NK-92 treated with Interleukin-12 subunit alpha and Interleukin-12 subunit beta, amount 100 ng/mL, for 24 hours (cell line): ENCODE results near the gene CDKL1.

Experiments used
- DNase-seq: peaks from one replicate; lab custom pipeline; 2025; lab: John Stamatoyannopoulos, UW

Gene CDKL1

DNA sequence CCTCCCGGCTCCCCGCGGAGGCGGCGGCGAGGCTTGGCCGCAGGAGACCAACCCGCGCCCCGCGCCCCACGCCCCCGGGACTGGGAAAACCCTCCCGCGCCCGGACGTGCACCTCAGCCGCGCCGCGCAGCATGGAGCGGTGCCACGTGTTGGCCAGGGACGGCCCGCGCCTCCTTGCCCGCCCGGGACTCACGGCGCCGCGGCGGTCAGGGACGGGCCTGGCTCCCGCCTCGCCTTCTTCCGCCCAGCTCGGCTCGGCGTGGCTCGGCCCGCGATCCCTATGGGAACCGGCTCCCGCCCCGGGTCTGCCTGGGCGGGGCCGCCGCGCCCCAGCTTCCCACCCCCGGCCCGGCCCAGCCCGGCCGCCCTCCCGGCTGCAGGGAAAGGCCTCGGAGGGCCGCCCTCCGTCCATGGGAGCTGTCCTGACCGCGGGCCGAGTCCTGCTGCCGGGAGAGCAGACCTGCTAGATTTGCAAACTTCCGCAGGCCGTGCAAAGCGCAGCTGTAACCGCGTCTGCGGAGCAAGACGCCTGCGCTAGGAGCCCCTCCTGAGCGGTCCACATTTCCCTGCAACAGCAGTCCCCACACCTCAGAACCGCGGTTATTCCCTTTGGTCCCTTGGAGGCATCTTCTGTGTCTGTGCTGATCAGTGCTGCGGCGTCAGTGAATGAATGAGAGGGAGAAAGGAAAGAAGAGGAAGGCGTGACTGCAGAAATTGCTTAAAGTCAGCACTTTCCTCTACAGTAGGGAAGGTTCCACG is at the start of gene CDKL1:
Gene CDKL1 (minus strand): TSS at position 251 of the 759 bp plus-strand sequence. CDS start 1,013 bp downstream, outside the sequence.
- no peak for DNase-seq

DNA sequence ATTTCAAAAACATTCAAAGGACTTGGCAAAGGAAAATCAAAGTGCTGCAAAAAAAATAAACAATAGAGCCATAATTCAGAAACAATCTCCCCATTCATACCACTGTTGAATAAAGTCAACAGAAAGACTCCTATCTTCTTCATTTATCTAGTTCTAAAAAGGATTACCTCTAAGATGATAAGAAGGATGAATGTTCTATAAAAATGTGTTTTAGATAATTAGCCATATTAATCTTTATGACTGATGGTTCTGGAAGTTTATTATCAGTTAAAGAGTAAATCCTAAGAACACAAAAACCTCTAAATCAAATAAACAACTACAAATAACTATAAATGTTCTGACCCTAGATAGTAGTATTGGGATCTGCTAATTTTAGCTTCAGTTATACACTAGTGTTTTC is 37.8 kb upstream of the CDKL1 start:
- no peak for DNase-seq

DNA sequence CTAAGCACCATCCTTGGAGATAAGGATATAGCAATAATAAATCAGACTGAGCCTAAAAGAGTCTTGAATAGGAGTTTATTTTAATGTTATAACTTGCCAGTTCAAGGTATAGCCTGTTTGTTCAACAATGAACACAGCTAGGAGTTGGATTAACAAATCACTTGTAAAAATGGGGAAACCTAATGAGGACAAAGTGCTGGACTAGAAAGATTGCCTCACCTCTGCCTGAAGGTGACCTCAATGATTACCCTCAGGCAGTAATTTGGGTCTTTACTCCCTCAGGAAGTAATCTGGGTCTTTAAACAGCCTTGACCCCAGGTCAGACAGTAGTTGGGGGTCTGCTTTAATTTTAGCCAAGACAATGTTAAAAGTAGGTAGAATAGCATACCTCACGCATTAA is 35.5 kb upstream of the CDKL1 start:
- DNase-seq: no peak

DNA sequence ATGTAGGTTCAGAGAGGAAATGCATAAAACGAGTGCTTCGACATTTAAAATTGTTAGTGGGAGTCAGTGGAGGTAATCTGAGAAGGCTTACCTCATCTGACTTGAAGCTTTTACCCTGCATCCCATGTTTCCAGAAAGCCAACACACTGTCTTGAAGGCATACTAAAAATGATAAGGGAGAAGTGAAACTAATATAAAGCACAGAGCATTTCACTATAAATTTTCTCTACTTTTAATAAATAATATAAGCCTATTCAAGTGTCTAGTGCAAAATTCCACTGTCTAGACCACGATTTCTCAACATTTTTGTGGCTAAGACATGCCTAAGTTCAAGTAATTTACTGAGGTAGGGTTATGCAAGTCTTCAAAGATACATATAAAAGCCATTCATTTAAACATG is 29.1 kb upstream of the CDKL1 start:
- no peak for DNase-seq

DNA sequence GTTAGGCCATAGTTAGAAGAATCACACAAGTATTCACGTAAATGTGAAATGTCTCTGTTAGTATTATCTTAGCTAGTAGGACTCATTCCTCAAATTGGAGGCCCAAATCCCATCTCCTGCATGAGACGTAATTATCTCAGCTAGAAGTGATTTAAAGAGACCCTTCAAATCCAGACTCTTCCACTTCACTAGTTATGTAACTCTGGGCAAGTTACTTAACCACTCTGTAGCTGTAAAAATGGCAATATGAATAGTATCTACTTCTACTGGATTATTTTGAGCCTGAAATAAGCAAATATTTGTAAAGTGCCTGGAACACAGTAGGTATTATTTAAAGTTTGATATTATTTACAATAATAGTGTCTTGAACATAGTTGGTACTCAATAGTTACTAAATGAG is 28.4 kb upstream of the CDKL1 start:
- no peak for DNase-seq

DNA sequence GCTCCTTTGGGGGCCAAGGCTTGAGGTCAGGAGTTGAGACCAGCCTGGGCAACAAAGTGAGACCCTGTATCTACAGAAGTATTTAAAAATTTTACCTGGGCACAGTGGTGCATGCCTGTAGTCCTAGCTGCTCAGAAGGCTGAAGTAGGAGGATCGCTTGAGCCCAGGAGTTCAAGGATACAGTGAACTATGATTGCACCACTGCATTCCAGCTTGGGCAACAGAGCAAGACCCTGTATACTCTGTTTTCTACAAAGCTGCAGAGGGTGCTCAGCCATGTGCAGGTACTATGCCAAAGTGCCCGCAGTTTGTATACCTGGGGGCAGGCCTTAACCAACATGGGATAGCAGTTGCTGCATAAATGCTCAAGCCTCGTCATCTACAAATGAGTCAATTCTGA is 26.8 kb upstream of the CDKL1 start:
- no peak for DNase-seq

DNA sequence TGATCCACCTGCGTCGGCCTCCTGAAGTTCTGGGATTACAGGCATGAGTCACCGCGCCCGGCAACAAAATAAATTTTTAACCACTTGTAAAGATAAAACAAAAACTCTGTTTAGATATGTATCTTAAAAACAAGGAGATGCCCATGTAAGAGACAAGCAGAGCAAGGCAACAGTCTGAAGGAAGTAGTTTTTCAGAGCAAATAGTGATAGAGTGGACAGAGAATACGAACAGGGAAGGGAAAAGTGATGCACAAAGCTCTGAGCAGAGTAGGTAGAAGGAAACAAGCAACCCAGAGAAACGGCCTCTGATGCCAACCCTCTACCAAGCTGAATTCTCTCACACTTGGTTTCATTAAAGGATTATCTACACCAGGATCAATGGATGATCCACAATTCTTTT is 24.8 kb upstream of the CDKL1 start:
- no peak for DNase-seq

DNA sequence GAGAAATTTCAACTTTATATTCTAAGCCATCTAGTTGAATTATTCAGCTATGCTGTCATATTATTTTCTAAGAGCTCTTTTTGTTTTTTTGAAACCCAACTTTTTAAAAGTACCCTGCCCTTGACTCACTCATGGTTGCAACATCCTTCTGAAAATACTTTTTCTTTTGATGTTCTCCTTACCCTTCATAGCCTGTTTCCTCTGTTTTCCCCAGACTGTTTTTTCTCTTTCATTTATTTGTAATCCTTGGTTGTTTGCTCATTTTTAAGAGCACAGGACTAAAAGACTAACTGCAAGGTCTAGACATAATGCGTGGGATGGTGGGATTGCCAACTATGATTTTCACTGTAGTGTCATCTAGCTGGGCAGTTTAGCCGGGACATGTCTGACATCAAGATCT is 21.2 kb upstream of the CDKL1 start:
- no peak for DNase-seq

DNA sequence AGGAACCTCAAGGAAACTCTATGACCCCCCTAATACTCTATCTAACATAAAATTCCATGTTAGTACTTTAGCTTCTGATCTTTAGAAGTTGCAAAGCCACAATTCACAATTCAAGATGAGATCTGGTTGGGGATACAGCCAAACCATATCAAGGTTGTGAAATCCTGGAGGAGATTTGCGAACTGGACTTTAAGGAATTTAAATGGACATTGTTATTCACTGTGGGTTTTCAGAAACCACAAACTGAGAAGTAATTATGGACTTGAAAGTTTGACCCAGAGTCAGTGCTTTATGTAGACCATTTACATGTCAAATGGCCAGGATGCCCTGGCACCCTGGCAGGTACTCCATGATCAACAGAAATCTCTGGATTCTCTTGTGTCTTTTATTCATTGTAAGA is 14.2 kb upstream of the CDKL1 start:
- DNase-seq: no peak

DNA sequence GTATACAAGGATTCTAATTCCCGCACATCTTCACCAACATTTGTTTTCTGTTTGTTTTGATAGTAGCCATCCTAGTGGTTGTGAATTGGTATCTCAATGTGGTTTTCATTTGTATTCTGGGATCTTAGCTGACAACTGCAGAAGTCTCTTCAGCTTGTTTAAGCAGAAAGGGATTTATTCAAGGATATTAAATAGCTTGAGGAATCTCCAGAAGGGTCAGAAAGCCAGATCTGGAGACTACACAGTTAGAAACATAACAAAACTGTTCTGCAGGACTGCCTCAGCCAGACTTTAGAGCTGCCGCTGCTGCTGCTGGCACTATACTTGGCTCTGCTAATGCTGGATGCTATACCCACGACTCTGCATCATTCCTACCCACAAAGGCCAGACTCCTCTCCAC is 13.4 kb upstream of the CDKL1 start:
- DNase-seq: no peak

DNA sequence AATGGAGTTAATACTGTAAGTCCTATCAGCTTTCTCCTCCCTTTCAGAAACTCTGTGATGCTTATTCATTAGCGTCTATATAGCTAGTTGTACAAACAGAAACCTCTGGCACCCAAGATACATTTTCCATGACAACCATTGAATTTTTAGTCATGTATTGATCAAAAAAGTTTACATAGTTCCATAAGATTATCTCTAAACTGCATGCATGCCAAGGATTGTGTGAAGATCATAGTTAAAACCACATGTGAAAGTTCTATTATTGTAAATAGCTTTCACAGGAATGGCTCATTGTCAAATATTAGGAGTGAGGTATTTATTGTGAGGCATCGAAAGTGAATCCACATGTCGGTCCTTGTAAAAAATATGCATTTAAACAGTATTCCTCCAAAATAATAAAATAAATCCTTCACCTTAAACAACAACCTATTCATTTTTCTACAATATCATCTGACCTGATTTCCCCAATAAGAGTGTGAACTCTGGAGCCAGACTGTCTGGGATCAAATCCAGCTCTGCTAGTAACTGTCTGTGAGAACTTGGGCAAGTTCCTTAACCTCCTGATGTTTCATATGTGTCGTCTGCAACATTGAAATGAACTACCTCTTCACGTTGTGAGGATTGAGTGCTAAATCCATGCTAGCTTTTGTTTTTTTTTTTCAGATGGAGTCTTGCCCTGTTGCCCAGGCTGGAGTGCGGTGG is 10.6 kb upstream of the CDKL1 start:
- DNase-seq: no peak

DNA sequence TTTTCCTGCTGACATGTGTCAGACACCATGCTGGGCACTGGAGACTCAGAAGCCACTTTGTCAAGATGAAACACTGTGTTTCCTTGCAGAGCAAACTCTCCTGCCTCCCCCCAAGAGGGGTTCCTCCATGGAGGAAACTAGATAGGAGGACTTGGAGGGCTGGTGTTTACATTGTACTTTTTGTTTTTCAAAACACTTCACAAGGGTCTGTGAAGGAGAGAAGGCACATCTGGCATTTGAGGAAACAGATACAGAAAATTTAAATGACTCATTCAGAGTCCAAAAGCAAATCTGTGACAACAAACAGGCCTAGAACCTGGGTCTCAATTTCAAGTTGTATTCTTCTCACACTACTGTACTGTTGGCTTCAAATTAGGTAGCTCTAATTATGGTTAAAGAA is 6.7 kb upstream of the CDKL1 start:
- no peak for DNase-seq

DNA sequence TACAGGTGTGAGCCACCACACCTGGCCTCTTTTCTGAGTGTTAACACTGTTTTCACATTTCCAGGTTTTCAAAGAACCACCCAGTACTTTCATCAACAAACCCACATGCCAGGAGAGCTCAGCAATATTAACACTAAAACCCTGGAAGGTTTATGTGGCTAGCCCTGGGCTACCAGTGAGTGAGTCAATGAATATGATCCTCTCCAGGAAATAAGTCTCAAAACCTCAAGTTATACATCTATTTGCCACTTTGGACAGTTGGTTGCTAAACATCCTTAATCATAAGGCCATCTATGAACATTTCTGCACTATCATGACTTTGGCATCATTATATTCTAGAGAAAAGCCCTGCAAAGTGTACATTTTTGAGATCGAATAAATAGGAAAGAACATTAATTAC is 6.3 kb upstream of the CDKL1 start:
- no peak for DNase-seq

DNA sequence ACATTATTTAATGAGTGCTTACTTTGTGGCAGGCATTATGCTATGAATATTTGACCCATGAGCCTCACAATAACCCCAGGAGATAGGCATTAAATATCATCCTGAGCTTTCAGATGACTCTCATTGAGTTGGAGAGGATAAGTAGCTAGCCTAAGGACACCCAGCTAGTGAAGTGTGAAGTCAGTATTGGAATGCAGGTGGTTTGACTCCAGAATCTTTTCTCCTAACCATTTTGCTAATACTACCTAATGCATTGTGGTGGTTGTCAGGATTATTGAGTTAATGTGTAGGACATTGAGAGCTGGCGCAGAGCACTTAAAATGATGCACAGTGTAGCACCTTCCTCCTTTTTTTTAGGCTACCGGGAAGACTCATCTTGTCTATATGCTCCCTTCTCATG is 3.8 kb upstream of the CDKL1 start:
- DNase-seq: no peak

DNA sequence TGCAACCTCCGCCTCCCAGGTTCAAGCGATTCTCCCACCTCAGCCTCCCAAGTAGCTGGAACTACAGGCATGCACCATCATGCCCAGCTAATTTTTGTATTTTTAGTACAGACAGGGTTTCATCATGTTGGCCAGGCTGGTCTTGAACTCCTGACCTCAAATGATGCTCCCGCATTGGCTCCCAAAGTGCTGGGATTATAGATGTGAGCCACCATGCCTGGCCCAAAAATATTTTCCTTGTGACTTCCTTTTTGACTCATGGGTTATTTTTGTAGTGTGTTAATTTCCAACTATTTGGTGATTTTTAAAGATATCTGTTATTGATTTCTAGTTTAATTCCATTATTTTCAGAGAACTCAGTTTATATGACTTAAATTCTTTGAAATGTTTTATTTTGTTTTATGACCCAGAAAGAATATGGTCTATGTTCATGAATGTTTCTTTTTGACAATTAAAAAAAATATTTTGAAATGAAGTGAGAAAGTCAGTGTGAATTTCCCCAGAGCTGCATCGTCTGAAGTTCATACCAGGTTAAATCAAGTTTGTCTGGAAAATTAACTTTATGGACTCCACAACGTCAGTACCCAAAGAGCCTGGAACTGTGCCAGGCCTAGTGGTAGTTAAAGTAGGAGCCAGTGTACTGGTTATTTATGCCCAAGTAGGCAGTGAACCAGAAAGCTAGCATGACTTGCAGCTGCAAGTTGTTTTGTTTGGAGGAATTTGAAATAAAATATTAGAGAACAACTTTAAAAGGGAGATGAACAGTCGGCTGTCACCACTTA is 2.8 kb upstream of the CDKL1 start:
- DNase-seq: no peak

DNA sequence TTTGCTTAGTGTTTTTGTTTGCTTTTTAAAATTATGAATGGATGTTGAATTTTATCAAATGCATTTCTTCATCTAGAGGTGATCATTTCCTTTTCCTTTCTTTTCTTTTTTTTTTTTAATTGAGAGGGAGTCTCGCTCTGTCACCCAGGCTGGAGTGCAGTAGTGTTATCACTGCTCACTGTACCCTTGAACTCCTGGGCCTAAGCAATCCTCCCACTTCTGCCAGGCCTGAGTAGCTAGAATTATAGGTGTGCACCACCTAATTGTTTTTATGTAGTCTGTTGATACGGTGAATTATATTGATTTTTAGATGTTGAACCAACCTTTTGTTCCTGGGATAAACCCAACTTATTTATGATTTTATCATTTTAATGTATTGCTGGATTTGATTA is 1.5 kb upstream of the CDKL1 start:
- DNase-seq: no peak

DNA sequence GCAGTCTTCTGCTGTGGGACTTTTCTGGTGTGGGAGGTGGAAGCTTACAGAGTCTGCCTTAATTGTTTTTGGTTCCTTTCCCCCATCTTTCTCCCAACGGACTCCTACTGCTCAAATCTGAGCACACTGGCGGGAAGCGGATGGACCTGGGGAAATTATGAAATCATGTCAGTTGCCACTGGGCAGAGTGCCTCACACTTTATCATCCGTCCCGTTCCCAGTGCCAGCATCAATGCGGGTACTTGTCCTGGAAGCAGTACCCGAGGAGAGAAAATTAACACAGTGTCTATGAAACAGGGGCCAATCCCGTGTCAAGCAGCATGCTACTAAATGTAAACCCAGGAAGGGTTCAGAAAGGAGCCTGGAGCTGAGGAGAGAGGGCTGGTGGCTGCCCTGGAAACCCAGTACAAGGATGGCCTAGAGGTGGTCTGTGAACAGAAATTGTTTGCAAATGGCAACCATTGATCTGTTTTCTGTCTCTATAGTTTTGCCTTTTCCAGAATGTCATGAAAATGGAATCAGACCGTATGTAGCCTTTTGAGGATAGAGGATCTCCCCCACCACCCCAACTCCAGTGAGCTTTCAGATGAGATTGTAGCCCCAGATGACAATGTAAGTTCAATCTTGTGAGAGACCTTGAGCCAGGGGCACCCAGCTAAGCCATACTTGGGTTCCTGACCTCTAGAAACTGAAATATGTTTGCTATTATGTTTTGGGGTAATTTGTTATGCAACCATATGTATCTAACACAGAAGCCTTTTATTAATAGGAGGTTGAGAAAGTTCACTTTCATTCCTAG is 908 bp upstream of the CDKL1 start:
- no peak for DNase-seq

DNA sequence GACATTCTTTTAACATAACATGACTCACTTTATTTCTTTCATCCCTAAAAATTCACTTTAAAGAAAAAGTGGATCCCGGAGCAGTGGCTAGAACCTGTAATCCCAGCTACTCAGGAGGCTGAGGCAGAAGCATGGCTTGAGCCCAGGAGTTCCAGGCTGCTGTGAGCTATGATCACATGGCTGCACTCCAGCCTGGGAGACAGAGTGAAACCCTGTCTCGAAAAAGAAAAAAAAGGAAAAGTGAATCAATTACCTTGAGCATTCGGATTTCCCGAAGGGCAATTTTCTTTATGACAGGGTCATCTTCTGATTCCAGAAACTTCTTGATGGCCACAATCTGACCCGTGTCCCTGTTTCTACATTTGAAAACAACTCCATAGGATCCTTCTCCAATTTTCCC is 1.2 kb downstream of the CDKL1 start:
- DNase-seq: no peak

DNA sequence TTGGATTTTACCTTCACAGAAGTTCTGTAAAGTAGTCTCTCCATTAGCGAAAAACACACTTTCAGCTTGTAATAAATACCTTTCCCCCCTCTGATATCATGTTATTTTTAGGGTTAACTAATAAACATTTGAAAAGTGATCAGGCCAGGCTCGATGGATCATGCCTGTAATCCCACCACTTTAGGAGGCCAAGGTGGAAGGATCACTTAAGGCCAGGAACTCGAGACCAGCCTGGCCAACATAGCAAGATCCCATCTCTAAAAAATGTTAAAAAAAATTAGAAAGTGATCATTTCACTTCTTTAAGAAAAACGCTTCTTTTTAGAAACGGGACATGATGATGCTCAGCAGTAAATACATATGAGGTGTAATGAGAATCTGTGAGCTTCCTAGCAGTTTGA is 2.0 kb downstream of the CDKL1 start:
- DNase-seq: no peak

DNA sequence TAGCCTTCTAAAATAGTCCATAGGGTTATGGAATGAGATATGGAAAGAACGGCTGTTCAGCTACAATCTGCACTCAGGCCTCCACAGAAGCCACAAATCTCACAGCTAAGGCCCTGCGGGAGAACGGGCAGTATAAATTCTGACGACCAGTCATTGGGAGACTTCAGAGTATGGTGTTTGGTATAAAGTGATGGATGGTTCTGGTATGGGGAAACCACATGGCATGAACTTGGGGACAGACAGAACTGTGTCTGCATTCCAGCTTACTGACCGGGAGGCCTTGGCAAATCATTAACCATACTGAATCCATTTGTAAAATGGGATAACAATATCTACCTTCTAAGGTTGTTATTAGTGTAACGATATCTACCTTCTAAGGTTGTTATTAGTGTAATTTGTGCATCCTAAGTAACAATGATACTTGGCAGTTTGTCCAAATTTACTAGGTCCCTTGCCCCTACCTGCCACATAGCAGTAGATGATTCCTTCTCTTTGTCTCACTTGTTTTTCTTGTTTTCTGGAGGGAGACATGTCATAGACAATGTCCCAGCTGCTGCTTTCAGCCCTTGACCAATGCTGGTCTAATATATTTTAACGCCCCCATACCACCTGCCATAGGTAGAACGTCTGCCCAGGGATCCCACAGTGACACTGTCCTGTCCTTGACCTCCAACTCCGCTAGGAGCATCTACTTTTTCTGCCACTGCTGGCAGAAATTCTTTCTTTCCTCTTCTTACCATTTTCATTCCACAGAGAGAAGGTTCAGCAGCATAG is 6.8 kb downstream of the CDKL1 start:
- DNase-seq: no peak

DNA sequence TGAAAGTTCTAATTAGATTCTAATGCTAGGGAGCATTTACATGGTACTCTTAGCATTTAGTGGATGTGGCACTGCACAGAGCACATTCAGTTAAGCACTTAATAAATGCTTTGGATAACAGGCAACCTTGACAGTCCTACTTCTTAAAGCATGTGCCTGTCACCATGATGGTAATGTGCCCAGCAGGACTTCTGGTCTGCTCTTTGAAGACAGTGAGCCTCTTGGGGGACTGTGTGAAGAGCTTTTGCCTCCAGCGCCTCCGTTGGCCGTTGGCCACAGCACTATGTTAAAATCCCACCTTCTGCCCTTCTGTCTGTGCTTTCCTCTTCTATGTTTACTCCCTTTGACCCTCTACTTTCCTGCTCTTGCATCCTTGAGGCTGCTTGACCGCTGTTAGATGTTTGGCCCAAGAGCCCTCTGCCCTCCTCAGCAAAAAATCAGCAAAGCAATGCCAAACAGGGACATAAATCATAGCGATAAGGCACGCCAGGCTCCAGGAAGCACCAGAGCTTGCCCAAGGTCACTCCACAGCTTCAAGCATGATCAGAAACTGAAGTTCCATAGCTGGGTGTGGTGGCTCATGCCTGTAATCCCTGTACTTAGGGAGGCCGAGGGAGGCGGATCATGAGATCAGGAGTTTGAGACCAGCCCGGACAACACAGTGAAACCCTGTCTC is 8.3 kb downstream of the CDKL1 start:
- DNase-seq: no peak
